ENCODE measurements around the gene KIF16B. TPM values are rescaled to one million over a fixed set of nuclear protein-coding genes. Genes with fewer than 3 reads are reported as not detected.

Gene KIF16B
- total and polyA plus RNA-seq, 2 of the 8 experiments (the other 6 are each of a cell fraction or from before 2014, with no cell fraction given), result 3.0 to 9.2 TPM

DNA sequence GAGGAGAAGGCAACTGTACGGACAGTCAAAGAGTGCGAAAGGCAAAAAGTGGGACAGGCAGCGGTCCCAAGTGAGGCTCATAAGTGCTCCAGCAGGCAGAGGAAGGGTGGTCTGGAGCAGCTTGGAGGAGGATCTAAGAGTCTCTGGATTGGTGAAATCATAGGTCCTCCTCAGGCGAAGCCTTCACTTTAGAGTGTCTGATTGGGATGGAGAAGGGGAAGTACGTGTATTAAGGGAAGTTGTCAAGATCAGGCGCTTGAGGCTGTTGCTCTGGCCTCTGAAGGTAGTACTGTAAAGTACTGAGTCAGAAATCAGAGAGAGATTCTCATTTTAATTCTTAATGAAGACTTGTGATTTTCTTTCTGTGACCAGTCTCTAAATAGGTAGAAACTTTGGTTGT, 185.6 kb downstream of the KIF16B start:
- Histone ChIP-seq H3K56ac (replicated peaks; ENCODE audit: insufficient read length, low read depth, low read length) (no peak overlapping the region), H2BK5ac (ENCODE audit: low read depth, low read length) (0 out of 2 replicates have a peak overlapping the region, but pooled peaks have one; percentile 32), H3K9me3 (ENCODE audit: insufficient read depth in 2 of 2, low read depth in 1 of 2, low read length in 1 of 2) (no peaks in the 10 kb centered on the region), H3K27ac (ENCODE audit: low read depth, low read length) (no peak overlapping the region), H2BK120ac (replicated peaks; ENCODE audit: low read depth, low read length) (no peak overlapping the region), H4K5ac (ENCODE audit: insufficient read length, low read depth, low read length) (no peak overlapping the region), H4K20me1 (replicated peaks in 1 of 2; ENCODE audit: control insufficient read depth in 1 of 2, insufficient read depth in 2 of 2, low read length in 2 of 2) (no peaks in the 10 kb centered on the region), H3K27me3 (replicated peaks in 1 of 4; ENCODE audit: control insufficient read depth in 3 of 4, extremely low read depth in 1 of 4, insufficient read depth in 3 of 4, low read length in 3 of 4) (no peaks in the 10 kb centered on the region), H3K4me2 (ENCODE audit: insufficient read depth in 1 of 2, low read depth in 2 of 2, low read length in 2 of 2) (no peak overlapping the region), H3K23ac (ENCODE audit: insufficient read length) (no peak overlapping the region), H2BK20ac (ENCODE audit: low read length) (no peak overlapping the region), H2BK15ac (ENCODE audit: low read length) (no peak overlapping the region), H3K23me2 (ENCODE audit: low read depth, low read length) (no peaks in the 10 kb centered on the region), H3K79me2 (ENCODE audit: control insufficient read depth in 1 of 2, insufficient read depth in 2 of 2, low read length in 2 of 2) (no peaks in the 10 kb centered on the region), H2AFZ (ENCODE audit: low read length) (no peak overlapping the region), H3K36me3 (ENCODE audit: control insufficient read depth in 2 of 4, insufficient read depth in 4 of 4, low read length in 3 of 4) (no peaks in the 10 kb centered on the region), H3K79me1 (ENCODE audit: low read depth, low read length) (no peaks in the 10 kb centered on the region), H3K4me1 (replicated peaks in 1 of 4; ENCODE audit: control insufficient read depth in 3 of 4, insufficient read depth in 4 of 4, low read length in 3 of 4) (no peaks in the 10 kb centered on the region), H3K4ac (replicated peaks; ENCODE audit: insufficient read length, low read depth, low read length) (no peak overlapping the region), H4K91ac (replicated peaks; ENCODE audit: insufficient read length, low read length) (no peak overlapping the region), H2BK12ac (ENCODE audit: low read depth, low read length) (no peak overlapping the region), H3K4me3 (ENCODE audit: extremely low read depth in 1 of 4, insufficient read depth in 2 of 4, low read depth in 3 of 4, low read length in 4 of 4) (no peak overlapping the region), H4K8ac (ENCODE audit: extremely low read depth, insufficient read depth, low read length) (no peak overlapping the region), H3K9ac (replicated peaks in 1 of 4; ENCODE audit: extremely low read depth in 1 of 4, low read depth in 3 of 4, low read length in 3 of 4) (no peak overlapping the region), H3K14ac (ENCODE audit: insufficient read length) (no peak overlapping the region), H3K18ac (ENCODE audit: extremely low read depth, low read length) (no peak overlapping the region), H2AK5ac (ENCODE audit: low read depth, low read length) (no peak overlapping the region)
- FAIRE-seq, result no peak
- 92% methylated on average over 6 of the region's 6 CpGs; no CpG with 5 or more reads in 1 of the 2 experiments for WGBS, 2 experiments (ENCODE audit: extremely low coverage in 1 of 2, insufficient coverage in 1 of 2, insufficient read length in 1 of 2, insufficient replicate concordance in 2 of 2, low coverage in 1 of 2, low lambda C conversion rate in 2 of 2, missing lambda C conversion rate in 1 of 2)
- DNase-seq (ENCODE audit: low read depth in 1 of 2, low spot score in 2 of 2), result no peak
- POLR2A ChIA-PET (ENCODE audit: partially characterized antibody), result no interaction called here
- CTCF ChIA-PET (ENCODE audit: partially characterized antibody), result no interaction called here
- TF ChIP-seq POLR2A (IDR thresholded peaks at IDR 0.05; ENCODE audit: control extremely low read depth in 1 of 2, low read depth in 2 of 2, low read length in 2 of 2), result no peak
- TF ChIP-seq SIN3A (conservative IDR thresholded peaks at IDR 0.05 in 1 of 2, IDR thresholded peaks at IDR 0.05 in 1 of 2; ENCODE audit: low read depth in 1 of 2, low read length in 2 of 2), result no peak
- no peak for TF ChIP-seq TEAD4 (IDR thresholded peaks at IDR 0.05; ENCODE audit: low read depth, low read length)
- TF ChIP-seq JUN (IDR thresholded peaks at IDR 0.05; ENCODE audit: low read depth, low read length), result no peak

All from H1 (cell line).